Kidney glomerular epithelial cell (primary cell): ENCODE measurements around the gene ALX3.

ENCODE experiments used
- DNase-seq: peaks from one replicate; lab custom pipeline; 2025; lab: John Stamatoyannopoulos, UW

ALX3 gene

DNA sequence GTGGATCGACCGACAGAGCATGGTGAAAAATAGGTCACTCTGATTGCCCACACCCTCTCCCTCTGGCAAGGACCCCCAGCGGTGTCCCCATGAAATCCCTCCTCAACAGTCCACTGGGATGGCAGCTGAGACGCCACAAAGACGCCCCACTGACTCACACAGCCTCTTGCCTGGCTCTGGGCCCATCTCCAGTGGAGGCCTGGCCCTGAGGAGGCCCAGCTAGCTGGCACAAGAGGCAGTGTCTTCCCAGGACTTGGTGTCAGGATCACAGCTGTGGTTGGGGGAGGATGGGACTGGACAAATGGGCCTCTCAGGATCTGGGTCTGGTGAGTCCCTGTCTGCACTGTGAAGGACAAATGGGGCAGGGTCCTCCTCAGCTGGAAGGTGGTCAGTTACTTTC lies 4.6 kb downstream of the ALX3 start:
- DNase-seq, result no peak

DNA sequence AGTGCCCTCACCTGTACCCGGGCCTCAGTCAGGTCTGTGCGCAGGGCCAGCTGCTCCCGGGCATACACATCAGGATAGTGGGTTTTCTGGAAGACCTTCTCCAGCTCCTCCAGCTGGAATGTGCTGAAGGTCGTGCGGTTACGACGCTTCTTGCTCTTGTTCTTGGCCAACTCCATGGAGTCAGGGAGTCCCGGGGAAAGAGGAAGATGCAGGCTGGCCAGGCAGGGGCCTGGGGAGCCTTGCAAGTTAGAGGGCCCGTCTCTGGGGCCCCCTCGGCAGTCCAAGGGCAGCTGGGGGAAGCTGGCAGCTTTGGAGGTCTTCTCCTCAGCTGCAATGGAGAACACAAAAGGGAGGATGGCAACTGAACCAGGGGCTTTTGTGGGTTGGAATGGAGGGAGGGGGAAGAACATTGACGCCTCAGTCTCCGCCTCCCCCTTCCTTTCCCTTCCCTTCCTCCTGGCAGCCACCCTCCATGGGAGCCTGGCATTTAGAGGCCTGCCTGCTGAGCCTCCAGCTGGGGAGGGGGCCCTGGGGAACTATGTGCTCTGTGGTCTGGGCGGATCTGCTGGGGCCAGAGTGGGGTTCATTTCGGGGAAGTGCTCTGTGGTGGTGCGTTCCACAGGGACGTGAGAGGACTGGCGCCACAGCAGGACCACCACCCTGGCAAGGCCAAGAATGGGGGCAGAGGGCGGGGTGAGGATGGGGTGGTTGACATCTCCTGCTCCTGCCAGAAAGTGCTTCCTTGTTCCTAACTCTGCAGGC lies 5.7 kb downstream of the ALX3 start:
- DNase-seq, result no peak

DNA sequence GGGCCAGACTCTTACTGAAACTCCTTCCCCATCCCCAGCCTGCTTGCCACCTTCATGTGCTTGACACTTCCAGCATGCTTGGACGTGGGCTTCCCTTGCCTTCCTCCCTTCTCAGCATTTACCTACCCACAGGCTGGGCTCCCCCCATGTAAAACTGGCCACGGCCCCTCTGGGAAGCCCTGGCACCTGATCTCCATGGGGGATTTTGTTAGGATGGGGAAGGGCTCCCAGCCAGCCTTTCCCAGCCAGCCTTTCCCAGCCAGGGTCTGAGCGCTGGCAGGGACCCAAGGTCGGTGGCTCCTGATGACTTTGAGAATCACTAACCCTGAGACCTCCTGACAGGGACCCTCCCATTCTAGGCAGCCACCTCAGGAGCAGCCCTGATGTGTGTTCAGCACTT lies 6.7 kb downstream of the ALX3 start:
- DNase-seq, result no peak

DNA sequence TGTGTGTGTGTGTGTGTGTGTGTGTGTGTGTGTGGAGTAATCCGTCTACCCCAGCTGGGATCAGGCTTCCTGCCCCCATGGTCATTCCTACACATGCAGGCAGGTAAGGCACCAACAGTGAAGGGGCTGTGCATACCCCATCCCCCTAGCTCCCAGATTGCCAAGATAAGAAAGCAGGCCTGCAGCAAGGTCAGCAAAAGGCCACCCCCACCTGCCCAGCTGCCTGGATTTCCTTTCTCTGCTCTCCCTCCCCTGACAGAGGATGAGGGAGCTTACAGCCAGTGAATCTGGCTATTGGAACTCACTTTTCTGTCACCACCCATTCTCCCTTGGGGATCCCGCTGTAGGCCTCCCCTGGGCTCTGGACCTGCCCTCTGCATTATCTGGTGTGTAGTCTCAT lies 7.9 kb downstream of the ALX3 start:
- no peak for DNase-seq

DNA sequence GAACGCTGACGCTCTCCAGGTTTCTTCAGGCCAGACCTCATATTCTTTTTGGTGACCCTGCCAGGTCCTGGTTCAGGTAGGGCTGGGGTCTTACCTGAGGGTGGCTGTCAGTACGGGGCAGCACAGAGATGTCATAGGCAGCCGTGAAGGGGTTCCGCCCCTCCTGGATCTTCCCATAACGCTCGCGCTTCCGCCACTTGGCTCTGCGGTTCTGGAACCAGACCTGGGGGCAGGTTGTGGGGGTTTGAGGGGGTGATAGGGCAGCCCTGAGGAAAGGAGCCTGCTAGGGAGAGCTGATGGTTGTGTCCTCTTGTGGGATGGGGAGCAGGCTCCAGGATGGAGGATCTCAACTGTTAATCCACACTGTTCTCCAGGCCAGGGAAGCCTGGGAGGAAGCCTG lies 9.1 kb downstream of the ALX3 start:
- DNase-seq, result no peak

DNA sequence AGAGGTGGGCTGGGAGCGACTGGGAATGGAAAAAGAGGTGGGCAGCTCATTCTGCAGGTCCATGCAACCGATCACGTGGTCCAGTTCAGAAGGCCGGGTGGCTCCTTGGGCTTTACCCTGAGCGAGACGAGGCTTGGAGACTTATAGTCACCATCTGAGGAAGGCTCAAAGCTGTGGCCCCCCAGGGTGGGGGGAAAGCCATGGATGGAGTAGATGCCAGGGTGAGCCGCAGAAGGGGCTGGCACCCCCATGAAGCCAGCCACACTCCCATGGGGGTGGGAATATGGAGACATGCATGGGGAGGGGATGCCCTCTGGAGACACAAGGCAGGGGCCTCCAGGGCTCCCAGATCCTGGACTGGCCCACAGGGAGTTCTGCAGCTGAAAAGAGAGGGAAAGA lies 9.8 kb downstream of the ALX3 start:
- no peak for DNase-seq

DNA sequence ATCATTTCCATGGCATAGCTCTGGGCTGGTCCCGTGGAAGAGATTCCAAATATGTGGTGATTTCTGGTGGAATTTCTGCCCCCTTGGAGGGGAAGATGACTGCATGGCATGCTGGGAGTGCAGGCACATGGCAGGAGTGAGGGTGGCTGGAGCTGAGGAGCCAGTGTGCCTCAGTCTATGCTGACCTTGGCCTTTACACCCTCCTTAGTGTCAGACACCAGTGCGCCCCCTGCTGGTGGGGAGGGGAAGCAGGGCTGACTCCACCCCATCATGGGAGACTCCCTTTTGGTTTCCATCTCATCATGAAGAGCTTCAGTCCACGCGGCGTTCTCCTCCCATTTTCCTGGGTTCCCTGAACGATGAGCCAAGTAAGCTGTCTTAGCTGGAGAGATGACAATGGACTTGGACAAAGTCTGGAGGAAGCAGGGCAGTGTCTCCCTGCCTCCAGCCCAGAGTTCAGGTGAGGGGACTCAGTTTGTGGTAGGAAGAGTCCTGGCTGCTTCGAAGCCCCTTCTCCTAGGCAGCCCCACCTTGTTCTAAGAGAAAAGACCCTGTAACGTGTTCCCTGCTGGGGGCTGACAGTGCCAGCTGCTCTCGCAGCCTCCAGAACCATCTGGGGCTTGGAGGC lies 10.3 kb downstream of the ALX3 start:
- DNase-seq, result no peak

DNA sequence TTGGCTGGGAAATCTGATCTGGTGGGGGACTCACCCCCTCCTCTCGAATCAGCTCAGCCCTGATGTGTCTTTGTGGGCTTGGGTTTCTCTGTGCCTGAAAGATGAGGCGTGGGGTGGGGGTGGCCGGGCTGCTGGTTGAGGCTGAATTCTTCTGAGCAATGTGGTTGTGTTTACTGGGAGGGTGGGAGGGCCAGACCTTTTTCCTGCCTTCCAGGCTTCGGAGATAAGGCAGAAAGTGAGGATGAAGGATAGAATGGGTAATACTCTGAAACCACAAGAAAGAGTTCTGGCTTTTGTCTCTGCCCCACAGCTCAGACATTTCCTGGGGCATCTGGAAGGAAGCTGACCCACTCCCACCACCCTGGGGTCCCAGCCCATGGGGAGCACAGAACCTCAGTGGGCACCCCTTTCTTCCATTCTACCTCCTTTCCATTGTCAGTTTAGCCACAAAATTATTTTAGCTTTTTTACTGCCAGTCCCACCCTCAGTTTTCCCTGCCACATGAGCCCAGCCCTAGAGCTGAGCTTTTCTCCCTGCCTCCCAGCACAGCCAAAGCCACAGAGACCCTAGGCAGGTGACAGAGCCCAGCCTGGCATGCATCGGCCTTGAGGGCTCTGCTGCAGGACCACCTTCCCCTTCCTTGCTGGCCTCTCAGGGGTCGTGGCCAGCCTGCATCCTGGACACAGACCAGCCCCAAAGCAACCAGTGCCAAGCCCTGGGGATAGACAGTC lies 11.2 kb downstream of the ALX3 start:
- DNase-seq, result no peak

DNA sequence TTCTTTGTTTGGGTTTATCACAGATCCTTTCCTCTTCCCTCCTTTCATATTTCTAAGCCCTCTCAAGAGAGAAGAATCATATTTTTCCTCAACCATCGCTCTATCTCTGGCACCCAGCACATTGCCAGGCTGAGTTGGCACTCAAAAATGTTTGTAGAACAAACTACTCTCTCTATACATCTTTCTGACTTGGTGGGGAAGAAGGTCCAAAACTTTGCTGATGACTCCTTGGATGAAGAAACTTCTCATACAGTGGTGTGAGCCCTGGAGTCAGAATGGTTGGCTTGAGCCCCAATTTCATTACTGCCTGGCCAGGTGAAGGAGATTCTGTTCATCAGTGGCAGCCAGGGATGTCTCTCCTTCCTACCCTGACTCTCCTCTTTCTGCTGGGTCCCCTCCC lies 11.9 kb downstream of the ALX3 start:
- DNase-seq, result no peak

DNA sequence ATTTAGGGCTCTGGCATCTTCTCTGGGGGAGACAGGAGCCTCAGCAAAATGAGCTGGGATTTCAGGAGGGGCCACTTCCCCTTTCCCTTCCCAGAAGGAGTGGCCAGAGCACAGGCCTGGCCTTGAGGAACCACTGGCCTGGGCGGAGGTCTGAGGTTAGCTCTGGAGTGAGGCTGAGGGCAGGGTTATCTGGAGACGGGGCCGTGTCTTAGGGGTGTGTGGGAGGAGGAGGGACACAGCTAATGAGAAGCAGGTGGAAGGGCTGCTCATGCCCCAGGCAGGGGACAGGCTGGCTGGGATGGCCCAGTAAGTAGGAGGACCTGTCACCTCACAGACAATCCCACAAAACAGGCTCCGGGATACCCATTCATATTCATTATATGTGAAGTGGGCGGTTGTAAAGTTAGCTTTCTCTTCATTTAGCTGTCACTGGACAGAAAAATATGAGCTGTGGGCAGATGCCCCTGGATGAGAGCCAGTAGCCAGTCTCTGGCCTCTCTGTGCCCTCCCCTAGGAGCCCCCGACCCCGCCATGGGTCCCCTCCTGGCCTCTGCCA lies 12.4 kb downstream of the ALX3 start:
- no peak for DNase-seq

DNA sequence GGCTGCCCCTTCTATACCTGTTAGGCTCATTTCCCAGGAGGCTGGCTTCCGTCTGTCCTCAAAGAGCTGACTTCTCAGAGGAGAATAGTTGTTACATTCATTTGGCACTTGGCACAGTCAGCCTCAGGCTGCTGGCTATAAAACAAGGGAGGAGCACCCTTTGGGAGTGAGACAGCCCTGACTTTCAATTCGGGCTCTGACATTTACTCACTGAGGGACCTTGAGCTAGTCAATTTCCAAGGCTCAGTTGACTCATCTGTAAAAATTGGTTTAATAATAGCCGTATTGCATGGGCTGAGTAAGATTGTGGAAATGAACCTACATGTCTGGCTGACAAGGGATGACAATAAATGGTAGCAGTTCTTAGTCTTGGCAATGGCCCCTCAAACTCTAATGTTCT lies 13.7 kb downstream of the ALX3 start:
- no peak for DNase-seq

DNA sequence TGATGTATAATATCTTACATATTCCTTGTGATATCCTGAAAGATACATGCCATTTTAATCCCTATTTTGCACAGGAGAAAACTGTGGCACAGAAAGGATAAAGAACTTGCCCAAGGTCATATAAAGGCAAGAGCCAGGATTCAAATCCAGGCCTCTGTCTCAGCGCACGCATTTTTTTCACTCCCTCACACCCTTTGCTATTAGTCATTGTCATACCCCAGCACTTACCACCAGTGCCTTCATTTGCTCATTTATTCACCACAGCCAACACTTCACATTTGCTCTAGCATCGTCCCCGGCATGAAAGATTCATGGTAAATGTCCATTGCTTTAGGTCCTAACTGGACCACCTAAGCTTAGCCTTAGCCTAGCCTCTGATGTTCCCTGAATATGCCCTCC lies 14.2 kb downstream of the ALX3 start:
- no peak for DNase-seq

DNA sequence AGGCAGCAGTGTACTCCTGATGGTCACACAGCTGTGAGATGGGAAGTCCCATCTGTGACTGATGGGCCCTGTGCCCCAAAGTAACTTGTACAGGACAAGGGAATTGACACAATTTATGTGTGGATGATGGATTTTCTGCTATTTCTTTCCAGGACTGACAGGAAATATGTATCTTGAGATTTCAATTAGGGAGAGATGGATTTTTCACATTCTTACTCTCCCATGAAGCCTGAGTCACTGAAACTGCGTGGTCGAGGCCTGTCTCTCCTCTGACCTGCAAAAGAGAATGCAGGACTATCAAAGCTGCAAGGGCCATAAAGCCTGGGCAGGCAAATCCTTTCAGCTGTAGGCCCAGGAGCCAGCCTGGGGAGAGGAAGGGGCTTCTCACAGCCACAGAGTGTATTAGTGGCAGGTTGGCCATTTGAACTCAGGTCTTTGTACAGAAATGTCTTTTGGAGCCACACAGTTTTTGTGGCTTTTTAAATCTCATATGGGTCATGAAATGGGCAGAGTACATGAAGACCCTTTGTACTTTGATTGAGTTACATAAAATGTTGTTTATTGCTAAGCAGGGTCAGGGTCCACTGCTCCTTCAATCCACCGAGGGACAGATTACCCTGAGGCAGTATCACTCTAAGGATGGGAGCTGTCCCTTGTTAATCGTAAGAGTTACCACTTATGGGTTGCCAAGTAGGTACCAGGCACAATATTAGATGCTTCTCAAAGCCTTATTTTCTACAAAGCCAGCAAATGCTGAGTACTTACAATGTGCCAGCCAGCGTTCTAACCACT lies 14.8 kb downstream of the ALX3 start:
- peak; percentile 25 for DNase-seq

DNA sequence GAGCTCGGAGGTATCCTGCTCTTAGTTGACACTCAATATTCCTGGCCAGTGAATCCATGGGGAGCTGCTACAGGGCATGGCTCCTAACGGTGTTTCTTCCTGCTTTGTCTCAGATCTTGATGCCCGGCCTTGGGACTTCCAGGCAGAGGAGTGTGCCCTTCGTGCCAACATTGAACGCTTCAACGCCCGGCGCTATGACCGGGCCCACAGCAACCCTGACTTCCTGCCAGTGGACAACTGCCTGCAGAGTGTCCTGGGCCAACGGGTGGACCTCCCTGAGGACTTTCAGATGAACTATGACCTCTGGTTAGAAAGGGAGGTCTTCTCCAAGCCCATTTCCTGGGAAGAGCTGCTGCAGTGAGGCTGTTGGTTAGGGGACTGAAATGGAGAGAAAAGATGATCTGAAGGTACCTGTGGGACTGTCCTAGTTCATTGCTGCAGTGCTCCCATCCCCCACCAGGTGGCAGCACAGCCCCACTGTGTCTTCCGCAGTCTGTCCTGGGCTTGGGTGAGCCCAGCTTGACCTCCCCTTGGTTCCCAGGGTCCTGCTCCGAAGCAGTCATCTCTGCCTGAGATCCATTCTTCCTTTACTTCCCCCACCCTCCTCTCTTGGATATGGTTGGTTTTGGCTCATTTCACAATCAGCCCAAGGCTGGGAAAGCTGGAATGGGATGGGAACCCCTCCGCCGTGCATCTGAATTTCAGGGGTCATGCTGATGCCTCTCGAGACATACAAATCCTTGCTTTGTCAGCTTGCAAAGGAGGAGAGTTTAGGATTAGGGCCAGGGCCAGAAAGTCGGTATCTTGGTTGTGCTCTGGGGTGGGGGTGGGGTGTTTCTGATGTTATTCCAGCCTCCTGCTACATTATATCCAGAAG lies 16.7 kb downstream of the ALX3 start:
- peak; percentile 16 for DNase-seq

DNA sequence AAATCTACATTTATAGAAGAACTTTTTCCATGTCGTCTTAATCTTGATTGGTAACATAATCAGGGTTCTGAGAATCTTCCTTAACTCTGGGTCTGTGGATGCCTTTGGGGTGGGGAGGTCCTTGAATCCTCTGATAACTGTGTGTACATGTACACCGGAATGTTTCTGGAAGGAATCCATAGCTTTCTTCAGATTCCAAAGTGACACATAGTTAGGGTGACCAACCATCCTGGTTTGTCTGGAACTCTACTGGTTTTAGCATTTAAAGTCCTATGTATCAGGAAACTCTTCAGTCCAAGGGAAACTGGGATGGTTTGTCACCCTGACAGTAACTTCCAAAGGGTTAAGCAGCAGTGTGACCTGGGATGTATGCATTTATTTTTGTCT lies 19.2 kb downstream of the ALX3 start:
- DNase-seq, result no peak

DNA sequence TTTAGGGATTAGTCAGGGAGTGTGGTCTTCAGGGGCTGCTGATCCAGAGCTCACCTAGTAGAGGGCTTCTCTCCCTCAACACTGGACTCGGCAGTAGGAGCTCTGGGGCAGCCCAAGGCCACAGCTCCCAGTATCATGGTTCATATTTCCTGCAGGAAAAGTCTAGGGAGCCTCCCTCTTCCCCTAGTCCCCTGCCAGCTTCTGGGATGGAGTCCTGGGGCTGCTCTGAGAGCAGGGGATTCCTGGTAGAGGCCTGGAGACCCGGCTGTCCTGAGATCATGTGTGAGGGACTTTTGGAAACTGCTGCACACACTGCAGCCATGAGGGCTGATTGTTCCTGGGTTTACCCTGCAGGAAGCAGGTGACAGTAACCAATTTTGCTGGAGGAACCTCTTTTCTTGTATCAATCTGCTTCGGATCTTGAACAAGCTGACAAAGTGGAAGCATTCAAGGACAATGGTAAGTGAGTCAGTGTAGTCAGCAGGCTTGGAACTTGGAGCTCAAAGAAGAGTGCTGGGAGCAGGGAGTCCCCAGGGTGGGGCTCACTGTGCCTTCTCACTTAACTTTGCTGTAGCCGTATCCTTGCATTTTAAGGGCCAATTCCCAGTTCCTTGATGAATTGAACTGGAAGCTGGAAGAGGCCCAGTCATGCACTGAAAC lies 19.7 kb downstream of the ALX3 start:
- DNase-seq, result no peak

DNA sequence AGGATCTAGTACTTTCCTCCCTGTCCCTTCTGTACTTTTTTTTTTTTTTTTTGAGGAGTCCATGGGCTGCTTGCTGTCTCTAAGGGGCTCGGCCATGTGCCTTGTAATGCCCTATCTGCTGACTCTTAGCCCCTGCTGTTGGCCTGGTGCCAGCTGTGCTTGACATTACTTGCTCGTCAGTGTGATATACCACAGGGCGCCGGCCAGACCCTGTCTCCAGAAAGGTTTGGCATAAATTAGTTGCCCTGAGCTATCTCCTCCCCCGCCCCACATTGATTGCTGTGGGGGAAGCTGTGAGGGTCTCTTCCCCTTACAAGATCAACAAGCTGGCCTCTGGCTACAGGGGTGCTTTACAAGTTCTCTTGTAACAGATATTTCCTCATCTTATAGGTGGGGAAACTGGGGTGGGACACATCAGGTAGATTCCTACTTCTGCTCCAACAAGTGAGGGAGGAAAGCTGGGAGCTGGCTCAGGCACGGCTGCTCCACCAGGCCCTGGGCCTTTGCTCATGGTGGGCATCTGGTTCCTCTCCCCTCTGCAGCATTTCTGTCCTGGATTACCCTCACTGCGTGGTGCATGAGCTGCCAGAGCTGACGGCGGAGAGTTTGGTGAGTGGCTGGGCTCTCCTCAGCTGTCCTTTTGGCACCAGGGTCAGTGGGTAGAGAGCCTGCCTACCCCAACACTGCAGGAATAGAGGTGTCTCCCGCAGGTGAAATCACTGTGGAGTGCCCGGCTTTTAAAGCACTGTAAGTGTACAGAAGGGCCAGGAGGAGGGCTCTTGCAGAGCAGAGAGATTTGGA lies 20.5 kb downstream of the ALX3 start:
- no peak for DNase-seq

DNA sequence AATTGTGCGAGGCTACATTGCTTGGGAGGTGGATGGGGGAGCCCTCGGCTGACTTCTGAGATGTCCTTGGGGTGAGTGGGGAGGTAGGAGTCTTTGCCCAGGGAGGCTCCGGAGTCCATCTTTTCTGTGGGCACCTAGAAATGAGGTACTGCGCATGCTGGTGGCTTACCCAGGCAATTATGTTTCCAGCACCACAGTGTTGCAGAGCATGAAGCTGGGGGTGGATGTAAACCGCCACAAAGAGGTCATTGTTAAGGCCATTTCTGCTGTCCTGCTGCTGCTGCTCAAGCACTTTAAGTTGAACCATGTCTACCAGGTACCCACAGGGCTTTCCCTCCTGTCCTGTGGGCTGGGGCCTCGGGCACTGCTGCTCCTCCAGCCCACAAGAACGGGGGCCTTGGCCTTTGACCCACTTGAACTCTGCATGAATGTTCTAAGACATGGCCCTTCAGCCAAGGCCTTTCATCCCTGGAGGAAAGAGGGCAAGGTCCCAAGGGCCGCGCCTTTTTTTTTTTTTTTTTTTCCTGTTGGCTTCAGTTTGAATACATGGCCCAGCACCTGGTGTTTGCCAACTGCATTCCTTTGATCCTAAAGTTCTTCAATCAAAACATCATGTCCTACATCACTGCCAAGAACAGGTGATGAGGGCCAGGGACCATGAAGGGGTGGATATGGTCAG lies 21.4 kb downstream of the ALX3 start:
- no peak for DNase-seq

DNA sequence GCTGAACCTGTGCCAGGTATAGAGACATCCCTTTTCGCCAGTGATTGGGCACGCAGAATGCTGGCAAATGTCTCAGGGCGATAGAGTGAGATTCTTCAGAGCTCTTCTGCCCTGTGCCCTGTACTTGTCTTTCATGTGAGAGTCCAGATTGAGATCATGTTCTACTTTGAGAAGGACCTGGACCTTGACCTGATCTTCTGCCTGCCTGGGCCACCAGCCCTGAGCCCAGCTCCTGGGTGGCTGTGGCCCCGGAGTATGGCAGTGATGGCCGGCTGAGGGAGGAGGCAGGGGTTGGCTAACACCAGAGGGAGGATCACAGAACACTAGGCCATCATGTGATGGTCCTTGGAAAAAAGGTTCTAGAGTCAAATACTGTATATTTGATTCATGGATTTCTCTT lies 22.2 kb downstream of the ALX3 start:
- DNase-seq, result no peak
